K562 (cell line): ENCODE data around the gene ZNF467. TPM values are rescaled to one million over a fixed set of nuclear protein-coding genes. Genes with fewer than 3 reads are reported as not detected.

Experiments used
- ATAC-seq: fragments of 200-7000 bp; cut with Tn5 transposase; 3 replicates; pipeline ENCODE4 v1.9.1; 2020; ENCODE audit warnings: moderate library complexity
- BruUV-seq: library from RNA; stranded (reverse); fragments of 400-500 nt; replicated peaks from 2 replicates; lab custom pipeline; 2021; lab: Mats Ljungman, UMichigan
- CTCF ChIA-PET: fragments of 300-600 bp; formaldehyde crosslinking; extraction: SDS; loops from one replicate; lab custom pipeline; 2021; ENCODE audit warnings: low intra/inter-chr PET ratio; lab: Yijun Ruan, JAX
- POLR2A ChIA-PET: fragments of 300-600, 350-650 bp; sonication (Branson Sonifier 250); formaldehyde crosslinking; extraction: SDS; loops from one replicate; lab custom pipeline; 2021; ENCODE audit warnings: antibody characterized with exemption, inconsistent platforms; lab: Yijun Ruan, JAX
- DNase-seq, 4 experiments: peaks; one replicate each; pipeline versions ENCODE4 v3.0.0 to v3.0.0-alpha.2; 2011 to 2018; ENCODE audit warnings: low spot score in 3 of 4, mixed read lengths in 3 of 4; ENCODE audit errors: extremely low read depth in 1 of 4
- FAIRE-seq: peaks from 2 replicates; lab custom pipeline; 2011; peaks lifted over from hg19 to GRCh38; lab: Jason Lieb, UNC
- H2AFZ ChIP-seq: 2 replicates; pipeline ENCODE4 v1.6.0; 2011; ENCODE audit warnings: low read depth, low read length, control low read depth, inconsistent platforms
- H3K27ac ChIP-seq: fragments of 200-600 bp; 3 replicates; pipeline ENCODE4 v1.8.0; 2011; ENCODE audit warnings: low read depth, mild to moderate bottlenecking, control low read depth, inconsistent platforms, low read length, moderate library complexity, mixed read lengths; ENCODE audit errors: extremely low read depth
- H3K27me3 ChIP-seq, 2 experiments: fragments of 300-600 bp in 1 of 2; 2 replicates in 1 of 2; 3 replicates in 1 of 2; pipeline versions ENCODE4 v1.6.0 to v1.8.0; 2011; ENCODE audit warnings: inconsistent platforms in 2 of 2, low read length in 2 of 2, mild to moderate bottlenecking in 1 of 2, mixed read lengths in 1 of 2, moderate library complexity in 1 of 2; ENCODE audit not compliant: control insufficient read depth in 2 of 2, insufficient read depth in 2 of 2
- H3K36me3 ChIP-seq: fragments of 300-600 bp; 3 replicates; pipeline ENCODE4 v1.8.0; 2011; ENCODE audit warnings: mild to moderate bottlenecking, low read length, inconsistent platforms; ENCODE audit not compliant: control insufficient read depth, insufficient read depth
- H3K4me1 ChIP-seq, 2 experiments: fragments of 200-600 bp in 1 of 2; replicated peaks in 1 of 2; 2 replicates in 1 of 2; 3 replicates in 1 of 2; pipeline versions ENCODE4 v1.5.1 to v1.8.0; 2011; ENCODE audit warnings: inconsistent platforms in 2 of 2, low read length in 2 of 2, mild to moderate bottlenecking in 1 of 2, mixed read lengths in 1 of 2, moderate library complexity in 1 of 2; ENCODE audit not compliant: control insufficient read depth in 2 of 2, insufficient read depth in 2 of 2
- H3K4me2 ChIP-seq: 2 replicates; pipeline ENCODE4 v1.6.1; 2011; ENCODE audit warnings: low read length, control low read depth, inconsistent platforms, mixed read lengths; ENCODE audit not compliant: insufficient read depth
- H3K4me3 ChIP-seq: fragments of 200-600 bp; sonication (generic), shearing (Covaris generic); 2 replicates; pipeline ENCODE4 v1.5.1; 2016; ENCODE audit warnings: control low read depth, inconsistent platforms
- H3K79me2 ChIP-seq: fragments of 200-600 bp; 3 replicates; pipeline ENCODE4 v1.8.0; 2011; ENCODE audit warnings: low read length, inconsistent platforms; ENCODE audit not compliant: control insufficient read depth, insufficient read depth
- H3K9ac ChIP-seq, 2 experiments: 2 replicates each; pipeline versions ENCODE4 v1.6.0 to v1.6.1; 2011; ENCODE audit warnings: low read depth in 2 of 2, low read length in 2 of 2, control low read depth in 1 of 2, inconsistent platforms in 1 of 2, mild to moderate bottlenecking in 1 of 2, mixed read lengths in 1 of 2; ENCODE audit not compliant: insufficient read depth in 1 of 2
- H3K9me1 ChIP-seq: one replicate; pipeline ENCODE4 v1.6.0; 2011; ENCODE audit warnings: inconsistent platforms, mild to moderate bottlenecking, low read length, moderate library complexity; ENCODE audit not compliant: control insufficient read depth, insufficient read depth
- H3K9me3 ChIP-seq: replicated peaks from 2 replicates; pipeline ENCODE4 v1.5.1; 2011; ENCODE audit warnings: low read depth, low read length, inconsistent platforms; ENCODE audit not compliant: control insufficient read depth, insufficient read depth
- H4K20me1 ChIP-seq: replicated peaks from 2 replicates; pipeline ENCODE4 v1.6.1; 2011; ENCODE audit warnings: low read length, inconsistent platforms, mixed read lengths; ENCODE audit not compliant: control insufficient read depth, insufficient read depth
- CEBPG ChIP-seq, 3 experiments: fragments of 200-800 bp in 1 of 3; sonication (Bioruptor generic) in 1 of 3; sonication (generic) in 1 of 3; formaldehyde crosslinking in 1 of 3; IDR thresholded peaks in 2 of 3; conservative IDR thresholded peaks in 1 of 3; 2 replicates each; pipeline versions ENCODE4 v1.6.1 to v1.8.0; 2016 to 2022; ENCODE audit warnings: missing compliant biosample characterization in 2 of 3, missing genetic modification characterization in 2 of 3, mild to moderate bottlenecking in 1 of 3, missing genetic modification reagents in 1 of 3
- CREM ChIP-seq: IDR thresholded peaks from 2 replicates; pipeline ENCODE4 v1.6.1; 2014; ENCODE audit warnings: antibody characterized with exemption, low read depth
- CTBP1 ChIP-seq: fragments of 450-650 bp; IDR thresholded peaks from 2 replicates; pipeline ENCODE4 v1.6.1; 2016; ENCODE audit warnings: borderline replicate concordance
- HIVEP1 ChIP-seq: fragments of 250-450 bp; sonication (Bioruptor Pico); IDR thresholded peaks from 2 replicates; pipeline ENCODE4 v1.4.0; 2020; ENCODE audit warnings: mild to moderate bottlenecking
- KDM5B ChIP-seq: fragments of 200-600 bp; sonication (generic); IDR thresholded peaks from 2 replicates; pipeline ENCODE4 v1.6.1; 2012; ENCODE audit warnings: low read depth, mild to moderate bottlenecking, moderate library complexity, low read length, control low read depth, inconsistent platforms; ENCODE audit not compliant: insufficient replicate concordance
- KLF16 ChIP-seq: IDR thresholded peaks from 2 replicates; pipeline ENCODE4 v1.6.1; 2016; ENCODE audit warnings: antibody characterized with exemption
- MAZ ChIP-seq, 2 experiments: fragments of 450-650 bp in 1 of 2; sonication (generic) in 1 of 2; formaldehyde crosslinking; IDR thresholded peaks in 1 of 2; conservative IDR thresholded peaks in 1 of 2; 2 replicates each; pipeline versions ENCODE4 v1.4.0 to v1.5.0; 2020; ENCODE audit warnings: mild to moderate bottlenecking in 1 of 2, missing genetic modification reagents in 1 of 2
- MTA3 ChIP-seq: fragments of 450-650 bp; formaldehyde crosslinking; IDR thresholded peaks from 2 replicates; pipeline ENCODE4 v1.6.1; 2017; ENCODE audit warnings: mild to moderate bottlenecking, borderline replicate concordance
- NUFIP1 ChIP-seq: fragments of 450-650 bp; IDR thresholded peaks from 2 replicates; pipeline ENCODE4 v1.6.1; 2018; ENCODE audit not compliant: partially characterized antibody
- RAD21 ChIP-seq, 2 experiments: fragments of 250-450 bp in 1 of 2; fragments of 450-650 bp in 1 of 2; sonication (Bioruptor Pico) in 1 of 2; formaldehyde crosslinking in 1 of 2; IDR thresholded peaks in 1 of 2; conservative IDR thresholded peaks in 1 of 2; 2 replicates each; pipeline versions ENCODE4 v1.4.0 to v1.8.0; 2020 to 2022; ENCODE audit warnings: mild to moderate bottlenecking in 2 of 2, moderate library complexity in 1 of 2
- RNF2 ChIP-seq: sonication (generic); IDR thresholded peaks from 2 replicates; pipeline ENCODE4 v1.6.1; 2016
- TCF3 ChIP-seq: sonication (generic); formaldehyde crosslinking; IDR thresholded peaks from 2 replicates; pipeline ENCODE4 v1.4.0; 2020; ENCODE audit warnings: mild to moderate bottlenecking, missing genetic modification reagents
- U2AF1 ChIP-seq: fragments of 200-400 bp; formaldehyde crosslinking; optimal IDR thresholded peaks from 2 replicates; pipeline ENCODE3; 2017; ENCODE audit warnings: mild to moderate bottlenecking, low read depth, low read length, moderate library complexity
- ZNF263 ChIP-seq: sonication (generic); formaldehyde crosslinking; IDR thresholded peaks from 2 replicates; pipeline ENCODE4 v1.8.0; 2022; ENCODE audit warnings: mild to moderate bottlenecking, missing genetic modification reagents, borderline replicate concordance
- WGBS: fragments of 100-300 bp; shearing (Covaris generic); methylation state at CpG from one replicate; pipeline ENCODE4 v1.1.6; 2016; ENCODE audit warnings: low coverage, mixed read lengths; ENCODE audit not compliant: insufficient coverage; ENCODE audit errors: missing lambda C conversion rate; 5-methylcytosine and 5-hydroxymethylcytosine counted together
- in situ Hi-C: fragments of 300-500 bp; cut with MboI; formaldehyde crosslinking; loops from 4 replicates; pipeline ENCODE4 v1.15.0; 2018; ENCODE audit warnings: inconsistent platforms, mixed read lengths
- intact Hi-C: fragments of 100-400 bp; cut with micrococcal nuclease; formaldehyde crosslinking; loops from 2 replicates; pipeline ENCODE4 v1.14.2; 2022
- polyA plus RNA-seq, 8 experiments: library from polyadenylated mRNA; depleted of rRNA in 4 of 8; stranded (reverse) in 5 of 8; unstranded in 3 of 8; fragments of >200 nt; fragmentation: Nextera tagmentation in 2 of 8; fragmentation: Illumina TruSeq in 1 of 8; extraction: Ambion mirVana in 2 of 8; extraction: Trizol in 1 of 8; gene quantifications; 2 replicates each; pipeline versions ENCODE4 v1.2.1 to v1.2.3, GENCODE V29; 2011 to 2014; ENCODE audit warnings: inconsistent platforms in 1 of 8, missing spikeins in 1 of 8
- total RNA-seq, 7 experiments: library from RNA; depleted of rRNA in 6 of 7; stranded (reverse); fragments of >200 nt in 6 of 7; fragmentation: Illumina TruSeq in 2 of 7; extraction: Trizol in 2 of 7; gene quantifications; 2 replicates each; pipeline versions ENCODE4 v1.2.1 to v1.2.3, GENCODE V29; 2011 to 2021; ENCODE audit warnings: low replicate concordance in 1 of 7
- TF ChIP-seq, protein P1 (sequence below): sonication (generic); formaldehyde crosslinking; IDR thresholded peaks from 2 replicates; pipeline ENCODE4 v1.9.0; 2022; ENCODE audit warnings: mild to moderate bottlenecking, missing genetic modification reagents
- TF ChIP-seq, protein P2 (sequence below), 2 experiments: fragments of 450-650 bp; IDR thresholded peaks; 2 replicates each; pipeline ENCODE4 v1.6.1; 2018; ENCODE audit warnings: mild to moderate bottlenecking in 2 of 2, low read depth in 1 of 2; ENCODE audit not compliant: partially characterized antibody in 2 of 2

ZNF467 gene
- total and polyA plus RNA-seq, 9 of the 15 experiments (the other 6 are each of a cell fraction or from before 2014, with no cell fraction given) = 0.32 to 14.2 (median 1.7) TPM

DNA sequence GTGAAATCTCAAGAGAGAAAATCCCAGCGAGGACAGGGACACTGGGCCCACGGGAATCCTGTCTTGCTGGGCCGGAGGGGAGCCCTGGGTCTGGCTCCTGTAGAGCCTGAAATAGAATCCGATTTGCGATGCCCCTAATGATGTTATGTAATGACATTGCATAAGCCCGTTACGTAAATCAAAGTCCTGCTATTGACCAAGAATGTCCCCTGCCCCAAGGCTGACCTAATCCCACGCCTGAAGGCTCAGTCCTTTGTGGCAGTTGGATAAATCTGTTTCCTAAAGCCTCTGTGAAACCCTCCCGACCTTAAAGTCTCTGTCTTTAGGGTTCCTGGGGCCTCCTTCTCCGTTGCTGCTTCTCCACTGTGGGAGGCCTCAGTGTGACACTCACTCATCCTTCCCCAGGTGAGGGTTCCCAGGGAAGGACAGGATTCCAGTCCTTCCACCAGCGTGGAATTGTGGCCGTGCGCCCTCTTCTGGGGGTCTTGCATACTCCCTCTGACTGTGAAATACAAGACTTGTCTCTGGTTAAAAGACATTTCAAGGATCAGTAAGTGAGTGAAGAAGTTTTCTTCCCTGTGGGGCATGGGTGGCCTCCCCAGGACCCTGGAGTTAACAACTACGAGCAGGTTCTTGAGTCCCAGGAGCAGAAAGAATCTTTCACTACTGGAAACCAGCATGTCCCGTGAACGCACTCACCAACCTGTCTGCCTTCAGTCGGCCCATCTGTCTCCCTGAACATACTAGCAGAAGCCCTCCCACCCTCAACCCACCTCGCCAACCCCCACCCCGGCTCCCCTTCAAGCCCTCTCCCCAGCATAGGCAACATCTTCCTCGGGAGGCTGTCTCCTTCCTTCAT, 19.8 kb downstream of the ZNF467 start:
- intact Hi-C loops = loop anchor here (1.0 to 2.0 kb wide), 2 partner anchors 17 to 34 kb away; no protein-coding TSS in a partner anchor
- Histone ChIP-seq H3K9me3 (no peaks in the 10 kb centered on the region), H3K36me3 (no peaks in the 10 kb centered on the region), H3K4me1 (peaks cover 3 to 12% of the 10 kb centered on the region in 2 experiments; a peak in 4 of 5 replicates), H3K27me3 (peaks cover 3% of the 10 kb centered on the region in 2 experiments; a peak in 1 of 5 replicates), H3K9ac (no peak overlapping the region), H3K9me1 (no peaks in the 10 kb centered on the region), H3K4me3 (no peak overlapping the region), H2AFZ (peak overlapping the region; percentile 58), H3K27ac (no peak overlapping the region), H3K79me2 (no peaks in the 10 kb centered on the region), H4K20me1 (no peaks in the 10 kb centered on the region; the same call in 1 of the 2 replicates), H3K4me2 (no peak overlapping the region)
- in situ Hi-C loops = no loop called here
- ATAC-seq = peak; percentile 89
- peak; percentile 89 for FAIRE-seq
- POLR2A ChIA-PET = no interaction called here
- 32% methylated on average over 20 of the region's 20 CpGs for WGBS
- CTCF ChIA-PET = interaction anchor here (0.6 to 2.0 kb wide), 4 partner anchors 12 to 696 kb away, joined by 3 to 14 read pairs (median 4); no protein-coding TSS in a partner anchor
- peak; percentile 70 to 80 (median 75) for DNase-seq
- BruUV-seq = no TSS peak
- TF ChIP-seq RNF2 (0 out of 2 replicates have a peak, but pooled peaks have one; percentile 23), MAZ (CRISPR knock-in tag; conservative IDR thresholded peaks at IDR 0.05 in 1 of 2, IDR thresholded peaks at IDR 0.05 in 1 of 2) (peak in 1 of 2 experiments; percentile 42; a peak in 1 of 4 replicates), KDM5B (no peak), ZNF263 (peak; percentile 31; the same call in 1 of the 2 replicates), CREM (0 out of 2 replicates have a peak, but pooled peaks have one; percentile 44), RAD21 (CRISPR knock-in tag; conservative IDR thresholded peaks at IDR 0.05 in 1 of 2, IDR thresholded peaks at IDR 0.05 in 1 of 2) (peak; percentile 55 to 83), CEBPG (CRISPR knock-in tag; IDR thresholded peaks at IDR 0.05) (no peak), CEBPG (tag; conservative IDR thresholded peaks at IDR 0.05 in 1 of 2, IDR thresholded peaks at IDR 0.05 in 1 of 2) (no peak; a peak in 1 of 4 replicates), HIVEP1 (CRISPR knock-in tag) (no peak), U2AF1 (no peak), KLF16 (0 out of 2 replicates have a peak, but pooled peaks have one; percentile 32), TCF3 (no peak), MTA3 (peak; percentile 14; the same call in 1 of the 2 replicates), NUFIP1 (no peak), CTBP1 (peak; percentile 59)
- TF ChIP-seq, protein P1, sequence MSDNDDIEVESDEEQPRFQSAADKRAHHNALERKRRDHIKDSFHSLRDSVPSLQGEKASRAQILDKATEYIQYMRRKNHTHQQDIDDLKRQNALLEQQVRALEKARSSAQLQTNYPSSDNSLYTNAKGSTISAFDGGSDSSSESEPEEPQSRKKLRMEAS = no peak
- TF ChIP-seq, protein P2, sequence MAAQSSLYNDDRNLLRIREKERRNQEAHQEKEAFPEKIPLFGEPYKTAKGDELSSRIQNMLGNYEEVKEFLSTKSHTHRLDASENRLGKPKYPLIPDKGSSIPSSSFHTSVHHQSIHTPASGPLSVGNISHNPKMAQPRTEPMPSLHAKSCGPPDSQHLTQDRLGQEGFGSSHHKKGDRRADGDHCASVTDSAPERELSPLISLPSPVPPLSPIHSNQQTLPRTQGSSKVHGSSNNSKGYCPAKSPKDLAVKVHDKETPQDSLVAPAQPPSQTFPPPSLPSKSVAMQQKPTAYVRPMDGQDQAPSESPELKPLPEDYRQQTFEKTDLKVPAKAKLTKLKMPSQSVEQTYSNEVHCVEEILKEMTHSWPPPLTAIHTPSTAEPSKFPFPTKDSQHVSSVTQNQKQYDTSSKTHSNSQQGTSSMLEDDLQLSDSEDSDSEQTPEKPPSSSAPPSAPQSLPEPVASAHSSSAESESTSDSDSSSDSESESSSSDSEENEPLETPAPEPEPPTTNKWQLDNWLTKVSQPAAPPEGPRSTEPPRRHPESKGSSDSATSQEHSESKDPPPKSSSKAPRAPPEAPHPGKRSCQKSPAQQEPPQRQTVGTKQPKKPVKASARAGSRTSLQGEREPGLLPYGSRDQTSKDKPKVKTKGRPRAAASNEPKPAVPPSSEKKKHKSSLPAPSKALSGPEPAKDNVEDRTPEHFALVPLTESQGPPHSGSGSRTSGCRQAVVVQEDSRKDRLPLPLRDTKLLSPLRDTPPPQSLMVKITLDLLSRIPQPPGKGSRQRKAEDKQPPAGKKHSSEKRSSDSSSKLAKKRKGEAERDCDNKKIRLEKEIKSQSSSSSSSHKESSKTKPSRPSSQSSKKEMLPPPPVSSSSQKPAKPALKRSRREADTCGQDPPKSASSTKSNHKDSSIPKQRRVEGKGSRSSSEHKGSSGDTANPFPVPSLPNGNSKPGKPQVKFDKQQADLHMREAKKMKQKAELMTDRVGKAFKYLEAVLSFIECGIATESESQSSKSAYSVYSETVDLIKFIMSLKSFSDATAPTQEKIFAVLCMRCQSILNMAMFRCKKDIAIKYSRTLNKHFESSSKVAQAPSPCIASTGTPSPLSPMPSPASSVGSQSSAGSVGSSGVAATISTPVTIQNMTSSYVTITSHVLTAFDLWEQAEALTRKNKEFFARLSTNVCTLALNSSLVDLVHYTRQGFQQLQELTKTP (IDR thresholded peaks at IDR 0.05; ENCODE audit: low read depth in 1 of 2, partially characterized antibody in 2 of 2) = peak in 1 of 2 experiments; percentile 29
